Loucy (cell line): Measurements from ENCODE around the gene KRT35.

ENCODE experiments used
- EZH2phosphoT487 ChIP-seq: fragments of 200-600 bp; IDR thresholded peaks from 2 replicates; pipeline ENCODE4 v1.6.1; 2018; ENCODE audit warnings: antibody characterized with exemption, mild to moderate bottlenecking, moderate library complexity, borderline replicate concordance
- TF ChIP-seq, protein P1 (sequence below): fragments of 200-600 bp; sonication (generic); conservative IDR thresholded peaks from 2 replicates; pipeline ENCODE4 v1.5.1; 2014; ENCODE audit warnings: mild to moderate bottlenecking, antibody characterized with exemption, low read length

GRCh38 chr17:41518789-41519449 lies 38.0 kb upstream of the KRT35 start, which contains the start of gene KRT15:
- TF ChIP-seq, protein P1, sequence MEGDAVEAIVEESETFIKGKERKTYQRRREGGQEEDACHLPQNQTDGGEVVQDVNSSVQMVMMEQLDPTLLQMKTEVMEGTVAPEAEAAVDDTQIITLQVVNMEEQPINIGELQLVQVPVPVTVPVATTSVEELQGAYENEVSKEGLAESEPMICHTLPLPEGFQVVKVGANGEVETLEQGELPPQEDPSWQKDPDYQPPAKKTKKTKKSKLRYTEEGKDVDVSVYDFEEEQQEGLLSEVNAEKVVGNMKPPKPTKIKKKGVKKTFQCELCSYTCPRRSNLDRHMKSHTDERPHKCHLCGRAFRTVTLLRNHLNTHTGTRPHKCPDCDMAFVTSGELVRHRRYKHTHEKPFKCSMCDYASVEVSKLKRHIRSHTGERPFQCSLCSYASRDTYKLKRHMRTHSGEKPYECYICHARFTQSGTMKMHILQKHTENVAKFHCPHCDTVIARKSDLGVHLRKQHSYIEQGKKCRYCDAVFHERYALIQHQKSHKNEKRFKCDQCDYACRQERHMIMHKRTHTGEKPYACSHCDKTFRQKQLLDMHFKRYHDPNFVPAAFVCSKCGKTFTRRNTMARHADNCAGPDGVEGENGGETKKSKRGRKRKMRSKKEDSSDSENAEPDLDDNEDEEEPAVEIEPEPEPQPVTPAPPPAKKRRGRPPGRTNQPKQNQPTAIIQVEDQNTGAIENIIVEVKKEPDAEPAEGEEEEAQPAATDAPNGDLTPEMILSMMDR, result no peak
- TF ChIP-seq EZH2phosphoT487, result no peak
